GM23338 (cell line): Measurements from ENCODE around the gene BTBD9. TPM values are rescaled to one million over a fixed set of nuclear protein-coding genes. Genes with fewer than 3 reads are reported as not detected.

Experiments used
- ATAC-seq: fragments of 200-7000 bp; cut with Tn5 transposase; 3 replicates; pipeline ENCODE4 v1.9.1; 2020
- DNase-seq: peaks from one replicate; pipeline ENCODE4 v3.0.0-alpha.2; 2015; ENCODE audit warnings: low spot score
- H2AFZ ChIP-seq: fragments of 200-600 bp; sonication (generic); 2 replicates; pipeline ENCODE4 v1.8.0; 2016; ENCODE audit warnings: antibody characterized with exemption, mild to moderate bottlenecking, moderate library complexity
- H3F3A ChIP-seq: fragments of 200-600 bp; sonication (generic); replicated peaks from 2 replicates; pipeline ENCODE4 v1.8.0; 2017; ENCODE audit warnings: antibody characterized with exemption, mixed run types, low read depth
- H3K27ac ChIP-seq: fragments of 200-600 bp; sonication (generic); 2 replicates; pipeline ENCODE4 v1.6.1; 2016; ENCODE audit warnings: low read depth
- H3K27me3 ChIP-seq: fragments of 200-600 bp; sonication (generic); 2 replicates; pipeline ENCODE4 v1.8.0; 2016; ENCODE audit warnings: mild to moderate bottlenecking, mixed run types, moderate library complexity; ENCODE audit not compliant: insufficient read depth
- H3K36me3 ChIP-seq: fragments of 200-600 bp; sonication (generic); 2 replicates; pipeline ENCODE4 v1.8.0; 2016; ENCODE audit warnings: mild to moderate bottlenecking; ENCODE audit not compliant: insufficient read depth
- H3K4me1 ChIP-seq: fragments of 200-600 bp; sonication (generic); 2 replicates; pipeline ENCODE4 v1.8.0; 2016; ENCODE audit warnings: mild to moderate bottlenecking, moderate library complexity; ENCODE audit not compliant: insufficient read depth
- H3K4me2 ChIP-seq: fragments of 200-600 bp; sonication (generic); 2 replicates; pipeline ENCODE4 v1.7.1; 2017; ENCODE audit warnings: mixed run types
- H3K4me3 ChIP-seq: fragments of 200-600 bp; sonication (generic); 2 replicates; pipeline ENCODE4 v1.6.1; 2016; ENCODE audit warnings: mixed run types
- H3K79me2 ChIP-seq: fragments of 200-600 bp; sonication (generic); replicated peaks from 2 replicates; pipeline ENCODE4 v1.8.0; 2017; ENCODE audit warnings: mild to moderate bottlenecking; ENCODE audit not compliant: insufficient read depth
- H3K9me2 ChIP-seq: fragments of 200-600 bp; sonication (generic); 2 replicates; pipeline ENCODE4 v1.8.0; 2017; ENCODE audit not compliant: insufficient read depth
- H4K20me1 ChIP-seq: fragments of 200-600 bp; sonication (generic); replicated peaks from 2 replicates; pipeline ENCODE4 v1.8.0; 2017; ENCODE audit warnings: mild to moderate bottlenecking; ENCODE audit not compliant: insufficient read depth
- H3K27ac Mint-ChIP-seq: 2 replicates; pipeline ENCODE4 v1.8.0; 2020; ENCODE audit warnings: inconsistent platforms, mild to moderate bottlenecking, moderate library complexity, mixed read lengths
- H3K27me3 Mint-ChIP-seq: 3 replicates; pipeline ENCODE4 v1.8.0; 2022; ENCODE audit warnings: low read depth, mild to moderate bottlenecking, moderate library complexity, mixed read lengths, inconsistent platforms; ENCODE audit not compliant: insufficient read depth, poor library complexity
- H3K36me3 Mint-ChIP-seq: 3 replicates; pipeline ENCODE4 v1.8.0; 2021; ENCODE audit warnings: low read depth, mild to moderate bottlenecking, inconsistent platforms, moderate library complexity, mixed read lengths
- H3K4me1 Mint-ChIP-seq: 3 replicates; pipeline ENCODE4 v1.8.0; 2020; ENCODE audit warnings: mild to moderate bottlenecking, inconsistent platforms, mixed read lengths
- H3K4me3 Mint-ChIP-seq: 3 replicates; pipeline ENCODE4 v1.8.0; 2021; ENCODE audit warnings: moderate library complexity, mild to moderate bottlenecking, inconsistent platforms, mixed read lengths
- H3K9me3 Mint-ChIP-seq: 3 replicates; pipeline ENCODE4 v1.8.0; 2020; ENCODE audit warnings: moderate library complexity, mild to moderate bottlenecking, inconsistent platforms, mixed read lengths
- CREB1 ChIP-seq: fragments of 250-450 bp; sonication (Bioruptor Pico); IDR thresholded peaks from 2 replicates; pipeline ENCODE4 v1.5.0; 2020; ENCODE audit warnings: low read depth, mild to moderate bottlenecking, moderate library complexity
- CTCF ChIP-seq, 2 experiments: fragments of 200-600 bp in 1 of 2; sonication (generic) in 1 of 2; conservative IDR thresholded peaks; 2 replicates each; pipeline versions ENCODE4 v1.5.1 to v1.6.1; 2016 to 2017; ENCODE audit warnings: antibody characterized with exemption in 2 of 2, low read depth in 2 of 2, mild to moderate bottlenecking in 2 of 2, moderate library complexity in 1 of 2
- ETS1 ChIP-seq: IDR thresholded peaks from 2 replicates; pipeline ENCODE4 v1.6.1; 2016; ENCODE audit warnings: antibody characterized with exemption
- EZH2 ChIP-seq: fragments of 200-600 bp; sonication (generic); IDR thresholded peaks from one replicate; pipeline ENCODE4 v1.8.0; 2017; ENCODE audit warnings: antibody characterized with exemption, mild to moderate bottlenecking, low read depth; ENCODE audit not compliant: unreplicated experiment
- EZH2phosphoT487 ChIP-seq: fragments of 200-600 bp; sonication (generic); IDR thresholded peaks from one replicate; pipeline ENCODE4 v1.8.1; 2018; ENCODE audit warnings: antibody characterized with exemption; ENCODE audit not compliant: unreplicated experiment
- JUNB ChIP-seq: IDR thresholded peaks from one replicate; pipeline ENCODE4 v1.6.1; 2016; ENCODE audit warnings: antibody characterized with exemption; ENCODE audit not compliant: unreplicated experiment
- NANOG ChIP-seq: IDR thresholded peaks from 2 replicates; pipeline ENCODE4 v1.6.1; 2016; ENCODE audit warnings: antibody characterized with exemption, borderline replicate concordance
- POLR2AphosphoS5 ChIP-seq: IDR thresholded peaks from 2 replicates; pipeline ENCODE4 v1.6.1; 2016; ENCODE audit warnings: antibody characterized with exemption, low read depth
- REST ChIP-seq: IDR thresholded peaks from one replicate; pipeline ENCODE4 v1.6.1; 2018; ENCODE audit warnings: antibody characterized with exemption; ENCODE audit not compliant: unreplicated experiment
- STAT1 ChIP-seq: IDR thresholded peaks from one replicate; pipeline ENCODE4 v1.6.1; 2016; ENCODE audit warnings: antibody characterized with exemption; ENCODE audit not compliant: unreplicated experiment
- ZNF114 ChIP-seq: fragments of 250-450 bp; sonication (Bioruptor Pico); IDR thresholded peaks from 2 replicates; pipeline ENCODE4 v1.5.0; 2020; ENCODE audit warnings: mild to moderate bottlenecking, moderate library complexity
- ZNF331 ChIP-seq: fragments of 250-450 bp; sonication (Bioruptor Pico); IDR thresholded peaks from 2 replicates; pipeline ENCODE4 v1.5.0; 2020; ENCODE audit warnings: low read depth, mild to moderate bottlenecking, moderate library complexity
- polyA plus RNA-seq: library from polyadenylated mRNA; unstranded; fragments of >200 nt; fragmentation: Nextera tagmentation; extraction: Ambion mirVana; gene quantifications from 2 replicates; pipeline ENCODE4 v1.2.1, GENCODE V29; 2016
- total RNA-seq: library from RNA; depleted of rRNA; stranded (reverse); fragments of >200 nt; shearing (Covaris generic); gene quantifications from 2 replicates; pipeline ENCODE4 v1.2.3, GENCODE V29; 2014

BTBD9 gene
- total and polyA plus RNA-seq, 2 experiments from 2014 or later = 4.2 to 5.3 TPM

DNA sequence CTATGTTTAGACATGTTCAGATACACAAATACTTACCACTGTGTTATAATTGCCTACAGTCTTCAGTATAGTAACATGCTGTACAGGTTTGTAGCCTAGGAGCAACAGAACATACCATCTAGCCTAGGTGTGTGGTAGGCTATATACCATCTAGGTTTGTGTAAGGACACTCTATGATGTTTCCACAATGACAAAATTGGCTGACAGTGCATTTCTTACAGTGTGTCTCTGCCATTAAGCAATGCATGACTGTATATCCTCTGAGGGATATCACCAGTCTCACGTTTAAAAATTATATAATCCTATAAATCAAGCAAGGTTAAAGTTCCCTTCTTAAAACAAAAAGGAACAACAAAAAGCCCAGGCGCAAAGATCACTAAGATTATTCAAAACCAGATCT lies 352.2 kb downstream of the BTBD9 start:
- no peak for TF ChIP-seq CTCF (conservative IDR thresholded peaks at IDR 0.05; ENCODE audit: low read depth in 2 of 2)
- TF ChIP-seq ZNF331 (CRISPR knock-in tag) = no peak
- no peak for TF ChIP-seq ZNF114
- no peak for TF ChIP-seq EZH2phosphoT487
- TF ChIP-seq EZH2 = no peak
- TF ChIP-seq ETS1 = no peak
- TF ChIP-seq STAT1 = no peak
- TF ChIP-seq REST = no peak
- TF ChIP-seq NANOG = no peak
- no peak for TF ChIP-seq JUNB
- no peak for TF ChIP-seq CREB1 (CRISPR knock-in tag)
- TF ChIP-seq POLR2AphosphoS5 = no peak
- H4K20me1 ChIP-seq = no peaks in the 10 kb centered on the region
- no peak overlapping the region for H3K4me3 ChIP-seq
- no peaks in the 10 kb centered on the region for H3K27me3 ChIP-seq
- Mint-ChIP-seq H3K9me3 (peaks cover 1% of the 10 kb centered on the region; the same call in 1 of the 3 replicates), H3K4me3 (no peak overlapping the region), H3K4me1 (peaks cover 23% of the 10 kb centered on the region), H3K27ac (no peak overlapping the region), H3K27me3 (no peaks in the 10 kb centered on the region), H3K36me3 (peaks cover 2% of the 10 kb centered on the region; the same call in 1 of the 3 replicates)
- H3K79me2 ChIP-seq = no peaks in the 10 kb centered on the region
- H3K4me1 ChIP-seq = peaks cover 7% of the 10 kb centered on the region; the same call in 1 of the 2 replicates
- no peak overlapping the region for H2AFZ ChIP-seq
- no peak for DNase-seq
- no peak overlapping the region for H3K27ac ChIP-seq
- no peaks in the 10 kb centered on the region; the same call in none of the 2 replicates for H3K9me2 ChIP-seq
- no peaks in the 10 kb centered on the region; the same call in 1 of the 2 replicates for H3K36me3 ChIP-seq
- no peaks in the 10 kb centered on the region for H3F3A ChIP-seq
- H3K4me2 ChIP-seq = no peak overlapping the region
- no peak for ATAC-seq
